ENCODE results near the gene SELENOF. TPM values are rescaled to one million over a fixed set of nuclear protein-coding genes. Genes with fewer than 3 reads are reported as not detected.
"Not testable (repeated sequence)": the region's sequence is repeated elsewhere in the genome, so short reads cannot be mapped to it uniquely, and the experiment has no call there.

SELENOF gene
- total RNA-seq, 2 donors from 2014 or later, result 68.8 to 94.0 TPM

- TF ChIP-seq CTCF (IDR thresholded peaks at IDR 0.05), result no peak
- H3K4me3 ChIP-seq, result no peak overlapping the region
- ATAC-seq (ENCODE audit: insufficient number of reproducible peaks, low FRiP score, low read depth) (no peak), DNase-seq (ENCODE audit: low spot score) (no peak)
- H3K27ac ChIP-seq, result no peak overlapping the region
- no peaks in the 10 kb centered on the region for H3K27me3 ChIP-seq (replicated peaks; ENCODE audit: insufficient read depth)
- no peaks in the 10 kb centered on the region for H3K36me3 ChIP-seq
- no peaks in the 10 kb centered on the region for H3K4me1 ChIP-seq (ENCODE audit: control insufficient read depth in 1 of 2, low read depth in 2 of 2)
- H3K9me3 ChIP-seq, result no peaks in the 10 kb centered on the region
These were observed 91.5 kb downstream of the SELENOF start for GRCh38 chr1:86822459-86822858.

- Histone ChIP-seq H3K4me1 (ENCODE audit: control insufficient read depth in 1 of 2, low read depth in 2 of 2) (no peaks in the 10 kb centered on the region), H3K27ac (no peak overlapping the region), H3K27me3 (replicated peaks; ENCODE audit: insufficient read depth) (no peaks in the 10 kb centered on the region), H3K36me3 (no peaks in the 10 kb centered on the region), H3K4me3 (no peak overlapping the region), H3K9me3 (no peaks in the 10 kb centered on the region)
- DNase-seq (ENCODE audit: low spot score), result no peak
- ATAC-seq (ENCODE audit: insufficient number of reproducible peaks, low FRiP score, low read depth), result no peak
- no peak for TF ChIP-seq CTCF (IDR thresholded peaks at IDR 0.05)
These were observed 92.0 kb downstream of the SELENOF start for GRCh38 chr1:86821956-86822355.

GRCh38 chr1:86819970-86820369 lies 94.0 kb downstream of the SELENOF start:
- not testable (repeated sequence) for DNase-seq (ENCODE audit: low spot score); H3K36me3 ChIP-seq; H3K27me3 ChIP-seq (replicated peaks; ENCODE audit: insufficient read depth); H3K27ac ChIP-seq; H3K9me3 ChIP-seq; H3K4me3 ChIP-seq; H3K4me1 ChIP-seq (ENCODE audit: control insufficient read depth in 1 of 2, low read depth in 2 of 2); ATAC-seq (ENCODE audit: insufficient number of reproducible peaks, low FRiP score, low read depth)

- DNase-seq (ENCODE audit: low spot score); H3K9me3 ChIP-seq; H3K27ac ChIP-seq; H3K36me3 ChIP-seq; H3K4me1 ChIP-seq (ENCODE audit: control insufficient read depth in 1 of 2, low read depth in 2 of 2); H3K4me3 ChIP-seq; H3K27me3 ChIP-seq (replicated peaks; ENCODE audit: insufficient read depth); ATAC-seq (ENCODE audit: insufficient number of reproducible peaks, low FRiP score, low read depth): not testable (repeated sequence)
These were observed 96.6 kb downstream of the SELENOF start for GRCh38 chr1:86817246-86817826.

GRCh38 chr1:86814118-86814517 lies 99.8 kb downstream of the SELENOF start:
- not testable (repeated sequence) for H3K4me3 ChIP-seq, H3K27ac ChIP-seq

More at GRCh38 chr1:86814118-86814517, 99.8 kb downstream of the SELENOF start:
- not testable (repeated sequence) for H3K4me1 ChIP-seq (ENCODE audit: control insufficient read depth in 1 of 2, low read depth in 2 of 2); ATAC-seq (ENCODE audit: insufficient number of reproducible peaks, low FRiP score, low read depth); H3K27me3 ChIP-seq (replicated peaks; ENCODE audit: insufficient read depth); H3K9me3 ChIP-seq; H3K36me3 ChIP-seq; DNase-seq (ENCODE audit: low spot score)

Other genes starting within 250 kb of the SELENOF start
- 10 to 100 TPM; 49.1 to 69.6 TPM for gene SH3GLB1, start 209.6 kb downstream of the SELENOF start, total RNA-seq
- gene HS2ST1, start 509 bp upstream of the SELENOF start, total RNA-seq, result 10 to 100 TPM in 1 of 2 donors, 1 to 10 TPM in 1; 6.5 to 10.4 TPM

Measured in thoracic aorta (tissue), 2 donors.